ENCODE measurements around the gene DLG5.

DLG5 gene

DNA sequence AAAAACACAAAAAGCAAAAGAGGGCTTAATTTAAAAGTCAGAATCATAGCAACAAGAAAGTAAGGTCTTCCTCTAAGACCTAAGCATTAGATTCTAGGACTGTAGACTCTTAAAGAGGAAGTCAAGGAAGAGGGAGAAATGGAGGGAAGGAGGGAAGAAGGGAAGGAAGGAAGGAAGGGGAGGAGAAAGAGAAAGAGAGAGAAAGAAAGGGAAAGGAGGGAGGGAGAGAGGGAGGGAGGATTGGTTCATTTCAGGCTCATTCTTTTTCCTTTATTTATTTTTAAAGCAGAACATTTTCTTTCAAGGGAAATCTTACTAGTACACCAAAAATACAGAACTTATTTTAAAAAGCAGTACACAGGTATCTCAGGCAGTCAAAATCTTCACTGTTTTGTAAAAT, 81.1 kb downstream of the DLG5 start:
- TF ChIP-seq, protein P1, sequence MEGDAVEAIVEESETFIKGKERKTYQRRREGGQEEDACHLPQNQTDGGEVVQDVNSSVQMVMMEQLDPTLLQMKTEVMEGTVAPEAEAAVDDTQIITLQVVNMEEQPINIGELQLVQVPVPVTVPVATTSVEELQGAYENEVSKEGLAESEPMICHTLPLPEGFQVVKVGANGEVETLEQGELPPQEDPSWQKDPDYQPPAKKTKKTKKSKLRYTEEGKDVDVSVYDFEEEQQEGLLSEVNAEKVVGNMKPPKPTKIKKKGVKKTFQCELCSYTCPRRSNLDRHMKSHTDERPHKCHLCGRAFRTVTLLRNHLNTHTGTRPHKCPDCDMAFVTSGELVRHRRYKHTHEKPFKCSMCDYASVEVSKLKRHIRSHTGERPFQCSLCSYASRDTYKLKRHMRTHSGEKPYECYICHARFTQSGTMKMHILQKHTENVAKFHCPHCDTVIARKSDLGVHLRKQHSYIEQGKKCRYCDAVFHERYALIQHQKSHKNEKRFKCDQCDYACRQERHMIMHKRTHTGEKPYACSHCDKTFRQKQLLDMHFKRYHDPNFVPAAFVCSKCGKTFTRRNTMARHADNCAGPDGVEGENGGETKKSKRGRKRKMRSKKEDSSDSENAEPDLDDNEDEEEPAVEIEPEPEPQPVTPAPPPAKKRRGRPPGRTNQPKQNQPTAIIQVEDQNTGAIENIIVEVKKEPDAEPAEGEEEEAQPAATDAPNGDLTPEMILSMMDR (conservative IDR thresholded peaks at IDR 0.05; ENCODE audit: low read depth, low read length): no peak
- DNase-seq (ENCODE audit: low read depth): no peak
- no peak overlapping the region for H3K4me3 ChIP-seq (ENCODE audit: low read depth, low read length)

DNA sequence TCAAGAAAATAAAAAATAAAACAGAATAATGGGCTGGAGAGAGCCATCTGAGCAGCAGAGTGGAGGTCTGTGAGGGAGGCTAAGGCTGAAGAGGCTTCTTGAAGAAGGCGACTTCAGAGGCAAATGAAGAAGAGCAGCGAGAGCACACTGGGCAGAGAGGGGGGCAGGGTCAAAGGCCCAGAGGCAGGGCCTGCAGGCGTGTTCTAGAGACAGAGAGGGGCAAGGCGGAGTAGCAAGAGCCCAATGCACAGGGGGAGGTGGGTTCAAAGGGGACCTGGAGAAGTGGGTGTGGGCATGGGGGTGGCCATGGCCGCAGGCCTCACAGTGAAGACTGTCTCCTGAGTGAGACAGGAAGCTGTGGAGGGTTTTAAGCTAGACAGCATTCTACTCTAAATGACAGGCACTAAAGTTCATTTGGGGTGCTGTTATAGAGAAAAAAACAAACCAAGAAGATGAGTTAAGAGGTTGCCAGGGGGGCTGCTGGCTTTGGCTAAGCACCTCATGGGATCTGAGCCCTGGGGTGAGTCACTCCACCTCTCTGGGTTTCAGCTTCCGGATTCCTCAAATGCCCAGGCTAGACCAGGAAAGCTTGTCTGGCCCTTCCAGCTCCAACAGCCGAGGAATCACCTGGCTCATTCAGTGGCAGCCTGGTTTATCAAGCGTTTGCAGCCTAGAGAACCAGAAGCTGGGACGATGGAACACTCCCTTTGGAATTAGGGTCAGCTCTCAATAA, 81.7 kb downstream of the DLG5 start:
- no peak overlapping the region for H3K4me3 ChIP-seq (ENCODE audit: low read depth, low read length)
- DNase-seq (ENCODE audit: low read depth): peak; percentile 89
- TF ChIP-seq, protein P1 (conservative IDR thresholded peaks at IDR 0.05; ENCODE audit: low read depth, low read length): no peak

DNA sequence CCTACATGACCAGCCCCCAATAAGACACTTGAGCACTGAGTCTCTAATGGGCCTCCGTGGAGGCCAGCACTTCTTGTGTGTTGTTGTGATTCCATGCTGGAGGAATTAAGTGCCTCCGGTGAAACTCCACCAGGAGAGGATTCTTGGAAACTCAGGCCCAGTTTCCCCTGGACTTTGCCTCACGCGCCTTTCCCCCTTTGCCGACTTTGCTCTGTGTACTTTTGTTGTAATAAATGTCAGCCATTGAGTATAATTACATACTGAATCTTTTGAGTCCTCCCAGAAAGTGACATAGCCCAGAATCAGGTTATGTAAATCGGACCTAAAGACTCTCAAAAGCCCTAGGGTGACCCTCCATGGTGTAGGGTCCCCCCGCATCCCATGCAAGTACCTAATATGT, 82.4 kb downstream of the DLG5 start:
- TF ChIP-seq, protein P1 (conservative IDR thresholded peaks at IDR 0.05; ENCODE audit: low read depth, low read length): no peak
- H3K4me3 ChIP-seq (ENCODE audit: low read depth, low read length): no peak overlapping the region
- DNase-seq (ENCODE audit: low read depth): no peak

DNA sequence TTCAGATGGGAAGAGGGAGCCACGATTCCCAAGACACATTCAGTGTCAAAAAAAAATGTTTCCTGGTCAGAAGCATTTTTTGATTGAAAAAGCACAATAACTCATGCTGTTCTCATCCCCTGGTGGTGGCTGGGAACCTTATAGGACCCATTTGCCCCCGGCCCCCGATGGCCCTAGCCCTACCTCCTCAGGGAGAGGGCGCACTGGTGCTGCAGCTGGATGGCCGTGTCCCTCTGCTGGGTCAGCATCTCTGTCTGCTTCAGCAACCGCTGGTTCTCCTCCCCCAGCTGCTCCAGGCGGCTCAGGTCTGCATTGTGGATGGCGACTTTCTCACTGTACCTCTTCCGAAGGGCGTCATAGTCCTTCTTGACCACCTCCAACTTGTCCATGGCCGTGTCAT, 83.3 kb downstream of the DLG5 start:
- no peak overlapping the region for H3K4me3 ChIP-seq (ENCODE audit: low read depth, low read length)
- no peak for DNase-seq (ENCODE audit: low read depth)
- TF ChIP-seq, protein P1 (conservative IDR thresholded peaks at IDR 0.05; ENCODE audit: low read depth, low read length): no peak

DNA sequence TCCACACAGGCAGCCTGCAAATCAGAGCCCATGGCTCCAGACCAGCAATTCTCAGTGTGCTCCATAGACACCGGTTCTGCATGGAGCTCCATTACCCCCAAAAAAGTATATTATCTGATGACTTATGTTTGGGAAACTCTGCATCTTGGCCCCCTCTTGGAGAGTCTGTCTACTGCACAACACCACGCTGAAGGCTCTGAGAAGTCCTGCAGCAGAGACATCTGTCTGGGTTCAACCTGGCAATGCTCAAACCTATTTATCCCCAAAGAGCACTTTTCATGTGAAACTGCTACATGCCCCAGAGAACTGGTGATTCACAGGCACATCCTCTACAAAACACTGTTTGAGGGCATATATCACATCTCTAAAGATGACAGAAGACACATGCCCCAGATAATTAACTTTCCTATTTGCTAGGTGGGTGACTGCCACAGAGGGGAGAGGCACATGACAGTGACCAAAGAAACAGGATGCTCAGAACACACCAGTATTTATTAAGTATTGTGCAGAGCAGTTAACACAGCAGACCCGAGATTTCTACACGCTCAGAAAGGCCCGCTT, 83.8 kb downstream of the DLG5 start:
- H3K4me3 ChIP-seq (ENCODE audit: low read depth, low read length): no peak overlapping the region
- TF ChIP-seq, protein P1 (conservative IDR thresholded peaks at IDR 0.05; ENCODE audit: low read depth, low read length): no peak
- DNase-seq (ENCODE audit: low read depth): no peak

DNA sequence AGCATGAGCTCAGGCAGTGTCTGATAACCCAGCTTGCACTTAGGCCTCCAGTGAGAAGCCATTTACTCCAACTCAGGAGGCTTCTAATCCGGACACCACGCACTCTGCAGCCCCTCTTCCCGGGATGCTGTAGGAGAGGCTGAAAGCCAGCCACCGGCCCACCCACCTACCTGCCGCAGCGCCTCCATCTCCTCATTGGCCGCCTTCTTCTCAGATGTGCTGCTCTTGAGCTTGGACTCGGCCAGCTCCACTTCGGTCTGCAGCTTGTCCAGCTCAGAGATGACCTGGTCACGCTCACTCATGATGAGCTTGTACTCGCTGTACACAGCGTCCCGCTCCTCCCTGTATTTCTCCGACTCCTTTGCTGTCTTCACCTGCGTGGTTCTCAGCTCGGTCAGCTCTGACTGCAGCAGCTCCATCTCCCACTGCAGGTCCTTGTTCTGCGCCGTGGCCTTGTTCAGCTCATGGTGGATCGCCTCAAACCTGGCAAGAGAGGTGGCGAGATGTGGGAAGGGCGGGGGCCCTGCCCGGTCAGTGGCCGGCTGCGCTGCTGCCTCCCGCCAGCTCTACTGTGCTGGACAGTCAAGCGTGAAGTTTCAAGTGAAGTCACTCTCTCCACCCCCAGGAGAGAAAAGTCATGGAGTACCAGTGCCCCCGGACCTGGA, 84.7 kb downstream of the DLG5 start:
- TF ChIP-seq, protein P1 (conservative IDR thresholded peaks at IDR 0.05; ENCODE audit: low read depth, low read length): no peak
- DNase-seq (ENCODE audit: low read depth): no peak
- no peak overlapping the region for H3K4me3 ChIP-seq (ENCODE audit: low read depth, low read length)

All from choroid plexus epithelial cell (primary cell).